Peyer's patch (tissue), 4 donors: Measurements from ENCODE around the gene CLCNKA.

Source experiments
- CTCF ChIP-seq, 6 experiments: fragments of 450-650 bp in 4 of 6; fragments of 200-600 bp in 2 of 6; sonication (generic) in 1 of 6; IDR thresholded peaks; one replicate each; pipeline ENCODE4 v1.5.1; 2017 to 2019; ENCODE audit warnings: antibody characterized with exemption in 6 of 6, mild to moderate bottlenecking in 3 of 6, moderate library complexity in 1 of 6
- POLR2A ChIP-seq, 2 donors: fragments of 450-650 bp; IDR thresholded peaks; one replicate each; pipeline ENCODE4 v1.5.1; 2017; ENCODE audit warnings: antibody characterized with exemption in 2 of 2, mild to moderate bottlenecking in 2 of 2, moderate library complexity in 2 of 2

DNA sequence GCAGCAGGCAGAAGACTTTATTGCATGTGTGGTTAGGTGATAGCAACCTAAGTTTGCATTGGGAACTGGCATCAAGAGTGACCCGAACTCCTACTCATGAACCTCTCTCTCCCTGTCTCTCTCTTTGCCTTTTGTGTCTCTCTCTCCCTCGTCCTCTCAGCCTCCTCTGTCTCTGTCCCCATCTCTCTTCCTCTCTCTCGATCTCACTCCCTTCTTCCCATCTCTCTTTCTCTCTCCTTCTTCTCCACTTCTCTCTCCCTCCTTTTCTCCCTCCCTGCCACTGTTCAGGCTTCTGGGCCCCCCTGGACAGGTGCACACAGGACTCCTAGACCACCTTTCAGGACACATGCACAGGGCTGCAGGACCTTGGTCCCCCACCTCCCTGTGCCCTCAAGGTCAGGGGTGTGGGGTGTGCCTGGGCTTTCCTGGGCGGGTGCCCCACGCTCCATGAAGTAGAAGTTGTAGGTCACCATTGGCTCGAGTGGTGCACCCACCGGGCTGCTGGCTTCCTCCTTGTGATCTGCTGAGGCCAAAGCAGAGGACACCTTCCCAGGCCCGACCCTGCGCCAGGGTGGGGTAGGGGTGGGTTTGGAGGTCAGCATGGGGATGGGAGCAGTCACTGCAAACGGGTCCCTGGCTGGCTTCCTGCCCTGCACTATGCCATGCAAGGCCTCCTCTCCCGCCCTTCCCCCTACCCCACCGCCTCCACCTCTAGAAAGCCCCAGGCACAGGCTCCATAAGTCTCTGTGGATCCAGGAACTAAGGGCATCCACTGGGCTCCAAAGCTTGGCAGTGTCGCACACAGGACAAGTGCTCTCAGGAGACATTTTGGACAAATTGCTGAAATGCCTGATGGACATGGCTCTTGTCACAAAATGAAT lies 32.7 kb upstream of the CLCNKA start:
- TF ChIP-seq POLR2A (IDR thresholded peaks at IDR 0.05): no peak
- TF ChIP-seq CTCF (IDR thresholded peaks at IDR 0.05): no peak
